Calu3 (cell line): ENCODE results near the gene ENTREP1. TPM values are rescaled to one million over a fixed set of nuclear protein-coding genes. Genes with fewer than 3 reads are reported as not detected.

Source experiments
- BruUV-seq: library from RNA; stranded (reverse); fragments of 400-500 nt; replicated peaks from 2 replicates; lab custom pipeline; 2021; lab: Mats Ljungman, UMichigan
- CTCF ChIA-PET: fragments of 300-600 bp; sonication (Branson Sonifier 250); formaldehyde crosslinking; loops from one replicate; lab custom pipeline; 2022; ENCODE audit warnings: antibody characterized with exemption; lab: Charles Lee
- DNase-seq: peaks from one replicate; pipeline ENCODE4 v3.0.0; 2022
- H3K27ac Mint-ChIP-seq: one replicate; pipeline ENCODE4 v1.8.0; 2022; ENCODE audit warnings: mixed read lengths; ENCODE audit not compliant: unreplicated experiment
- H3K27me3 Mint-ChIP-seq: one replicate; pipeline ENCODE4 v1.8.0; 2022; ENCODE audit warnings: mixed read lengths; ENCODE audit not compliant: unreplicated experiment
- H3K36me3 Mint-ChIP-seq: one replicate; pipeline ENCODE4 v1.8.0; 2022; ENCODE audit warnings: mild to moderate bottlenecking, moderate library complexity, mixed read lengths; ENCODE audit not compliant: insufficient read depth, unreplicated experiment
- H3K4me1 Mint-ChIP-seq: one replicate; pipeline ENCODE4 v1.8.0; 2022; ENCODE audit warnings: mild to moderate bottlenecking, low read depth, mixed read lengths; ENCODE audit not compliant: unreplicated experiment
- H3K4me3 Mint-ChIP-seq: one replicate; pipeline ENCODE4 v1.8.0; 2022; ENCODE audit warnings: mild to moderate bottlenecking, low read depth, moderate library complexity, mixed read lengths; ENCODE audit not compliant: unreplicated experiment
- H3K9me3 Mint-ChIP-seq: one replicate; pipeline ENCODE4 v1.8.0; 2022; ENCODE audit warnings: low read depth, mixed read lengths; ENCODE audit not compliant: unreplicated experiment
- CTCF ChIP-seq: fragments of 200-600 bp; IDR thresholded peaks from one replicate; pipeline ENCODE4 v1.8.0; 2022; ENCODE audit warnings: antibody characterized with exemption; ENCODE audit not compliant: unreplicated experiment
- intact Hi-C: fragments of 100-400 bp; cut with micrococcal nuclease; formaldehyde crosslinking; loops from one replicate; pipeline ENCODE4 v1.10.0; 2022; ENCODE audit not compliant: unreplicated experiment
- total RNA-seq: library from RNA; stranded (reverse); gene quantifications from 2 replicates; pipeline ENCODE4 v1.2.3, GENCODE V29; 2022

Gene ENTREP1
- total RNA-seq, 1 experiment from 2014 or later: 1.8 TPM

GRCh38 chr9:69333716-69334115, 8.7 kb downstream of the ENTREP1 start:
- Mint-ChIP-seq H3K27ac (no peak overlapping the region), H3K4me3 (no peak overlapping the region)

GRCh38 chr9:69334317-69334716, 9.3 kb downstream of the ENTREP1 start:
- no peak for DNase-seq
- Mint-ChIP-seq H3K4me1 (no peaks in the 10 kb centered on the region), H3K27ac (no peak overlapping the region), H3K36me3 (no peaks in the 10 kb centered on the region), H3K4me3 (no peak overlapping the region), H3K27me3 (no peaks in the 10 kb centered on the region), H3K9me3 (no peaks in the 10 kb centered on the region)
- no peak for TF ChIP-seq CTCF
- no TSS peak for BruUV-seq
- intact Hi-C loops: no loop called here
- CTCF ChIA-PET: interaction anchor here (0.6 kb wide), 1 partner anchor 86 kb away, joined by 5 read pairs; no protein-coding TSS in a partner anchor

More at GRCh38 chr9:69333716-69334115, 8.7 kb downstream of the ENTREP1 start:
- no TSS peak for BruUV-seq
- H3K36me3 Mint-ChIP-seq: no peaks in the 10 kb centered on the region
- no peak for DNase-seq
- no peaks in the 10 kb centered on the region for H3K9me3 Mint-ChIP-seq
- CTCF ChIA-PET: interaction anchor here (0.6 kb wide), 1 partner anchor 86 kb away, joined by 5 read pairs; no protein-coding TSS in a partner anchor
- intact Hi-C loops: no loop called here
- no peak for TF ChIP-seq CTCF
- no peaks in the 10 kb centered on the region for H3K27me3 Mint-ChIP-seq
- H3K4me1 Mint-ChIP-seq: no peaks in the 10 kb centered on the region

GRCh38 chr9:69339620-69340019, 14.6 kb downstream of the ENTREP1 start:
- Mint-ChIP-seq H3K36me3 (no peaks in the 10 kb centered on the region), H3K4me3 (no peak overlapping the region), H3K9me3 (no peaks in the 10 kb centered on the region), H3K27ac (no peak overlapping the region), H3K27me3 (no peaks in the 10 kb centered on the region), H3K4me1 (no peaks in the 10 kb centered on the region)
- CTCF ChIA-PET: no interaction called here
- DNase-seq: no peak
- intact Hi-C loops: no loop called here
- TF ChIP-seq CTCF: no peak
- BruUV-seq: no TSS peak

GRCh38 chr9:69340631-69341030, 15.6 kb downstream of the ENTREP1 start:
- intact Hi-C loops: no loop called here
- H3K27ac Mint-ChIP-seq: no peak overlapping the region
- no TSS peak for BruUV-seq
- CTCF ChIA-PET: no interaction called here
- H3K9me3 Mint-ChIP-seq: no peaks in the 10 kb centered on the region
- TF ChIP-seq CTCF: no peak
- H3K27me3 Mint-ChIP-seq: no peaks in the 10 kb centered on the region
- H3K4me3 Mint-ChIP-seq: no peak overlapping the region
- no peaks in the 10 kb centered on the region for H3K36me3 Mint-ChIP-seq
- no peak for DNase-seq
- H3K4me1 Mint-ChIP-seq: no peaks in the 10 kb centered on the region
